Natural killer cell (primary cell): ENCODE results near the gene PDE6A. TPM values are rescaled to one million over a fixed set of nuclear protein-coding genes. Genes with fewer than 3 reads are reported as not detected.

Experiments
- ATAC-seq, 3 donors: fragments of 150-1000 bp in 2 of 3; fragments of 200-7000 bp in 1 of 3; cut with Tn5 transposase; 1 replicate in 1 of 3; 2 replicates in 2 of 3; pipeline ENCODE4 v1.10.0; 2021; ENCODE audit warnings: mild to moderate bottlenecking in 2 of 3, moderate library complexity in 2 of 3
- DNase-seq, 2 donors: peaks; one replicate each; pipeline versions ENCODE4 v3.0.0 to v3.0.0-alpha.2; 2013 to 2021; ENCODE audit warnings: mixed read lengths in 1 of 2
- H3K27ac ChIP-seq: one replicate; pipeline ENCODE4 v1.5.1; 2013; ENCODE audit warnings: mild to moderate bottlenecking, low read length
- H3K27me3 ChIP-seq: one replicate; pipeline ENCODE4 v1.6.1; 2013; ENCODE audit warnings: low read length; ENCODE audit not compliant: control insufficient read depth, insufficient read depth
- H3K36me3 ChIP-seq: one replicate; pipeline ENCODE4 v1.6.1; 2013; ENCODE audit warnings: low read length; ENCODE audit not compliant: control insufficient read depth, insufficient read depth
- H3K4me1 ChIP-seq: one replicate; pipeline ENCODE4 v1.6.1; 2013; ENCODE audit warnings: low read length; ENCODE audit not compliant: control insufficient read depth, insufficient read depth
- H3K4me3 ChIP-seq: one replicate; pipeline ENCODE4 v1.5.1; 2013; ENCODE audit warnings: low read length
- H3K9me3 ChIP-seq: one replicate; pipeline ENCODE4 v1.6.1; 2013; ENCODE audit warnings: low read length; ENCODE audit not compliant: control insufficient read depth, insufficient read depth
- H3K27ac Mint-ChIP-seq, 2 donors: one replicate each; pipeline ENCODE4 v1.8.0; 2022; ENCODE audit warnings: mild to moderate bottlenecking in 2 of 2, mixed read lengths in 2 of 2, moderate library complexity in 1 of 2
- H3K27me3 Mint-ChIP-seq, 2 donors: one replicate each; pipeline ENCODE4 v1.8.0; 2022; ENCODE audit warnings: low read depth in 2 of 2, mixed read lengths in 2 of 2
- H3K36me3 Mint-ChIP-seq: one replicate; pipeline ENCODE4 v1.8.0; 2022; ENCODE audit warnings: mixed read lengths
- H3K4me1 Mint-ChIP-seq, 2 donors: one replicate each; pipeline ENCODE4 v1.8.0; 2022; ENCODE audit warnings: mixed read lengths in 2 of 2
- H3K4me3 Mint-ChIP-seq: one replicate; pipeline ENCODE4 v1.8.0; 2022; ENCODE audit warnings: mild to moderate bottlenecking, moderate library complexity, mixed read lengths
- H3K9me3 Mint-ChIP-seq, 2 donors: one replicate each; pipeline ENCODE4 v1.8.0; 2022; ENCODE audit warnings: mixed read lengths in 2 of 2
- WGBS: methylation state at CpG from one replicate; pipeline ENCODE4 v1.1.7; 2013; ENCODE audit warnings: missing lambda C conversion rate; ENCODE audit not compliant: insufficient coverage; 5-methylcytosine and 5-hydroxymethylcytosine counted together
- intact Hi-C: fragments of 100-400 bp; cut with micrococcal nuclease; formaldehyde crosslinking; loops from one replicate; pipeline ENCODE4 v1.14.2; 2022
- total RNA-seq, 4 donors: library from RNA; stranded (reverse); fragments of 120-200 nt in 1 of 4; gene quantifications; one replicate each; pipeline versions ENCODE4 v1.2.3 to v1.2.4, GENCODE V29; 2013 to 2022
- TF ChIP-seq, protein P1 (sequence below): fragments of 200-600 bp; IDR thresholded peaks from one replicate; pipeline ENCODE4 v1.8.0; 2022; ENCODE audit warnings: antibody characterized with exemption

Gene PDE6A
- total RNA-seq, 3 donors from 2014 or later (not counting 1 experiment from before 2014, with no cell fraction given) = not detected

DNA sequence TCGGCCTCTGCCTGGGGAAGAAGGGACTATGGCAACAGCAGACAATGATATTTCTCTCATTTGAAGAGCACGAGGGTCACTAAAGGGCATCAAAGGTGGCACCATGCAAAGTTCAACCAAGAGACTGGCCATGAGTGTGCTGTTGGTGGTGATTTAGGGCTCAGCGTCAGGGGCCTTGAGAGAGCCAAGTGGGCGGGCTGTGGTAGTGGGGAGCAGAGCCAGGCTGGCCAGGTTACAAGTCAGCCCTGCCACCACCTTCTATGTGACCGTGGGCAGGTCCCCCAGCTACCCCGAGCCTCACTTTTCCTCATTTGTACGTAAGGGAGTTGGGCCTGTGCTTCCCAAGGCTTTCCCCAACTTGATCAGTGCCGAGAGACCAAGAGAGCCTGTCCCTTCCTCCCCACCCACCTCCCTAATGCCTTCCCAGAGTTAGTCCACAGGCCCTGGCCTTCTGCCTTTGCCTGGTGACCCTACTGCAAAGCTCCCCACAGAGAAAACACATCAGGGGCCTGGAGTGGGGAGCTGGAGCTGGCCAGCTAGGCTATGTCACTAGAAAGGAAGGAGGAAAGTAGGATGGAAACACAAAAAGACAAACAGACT lies 104.3 kb downstream of the PDE6A start:
- H3K27ac Mint-ChIP-seq = no peak overlapping the region
- no peaks in the 10 kb centered on the region for H3K9me3 Mint-ChIP-seq
- H3K9me3 ChIP-seq = no peaks in the 10 kb centered on the region
- H3K36me3 ChIP-seq = no peaks in the 10 kb centered on the region
- no peak overlapping the region for H3K4me3 ChIP-seq
- no peak overlapping the region for H3K27ac ChIP-seq
- ATAC-seq (no peak), DNase-seq (no peak)
- H3K4me1 ChIP-seq = no peaks in the 10 kb centered on the region
- H3K4me3 Mint-ChIP-seq = no peak overlapping the region
- TF ChIP-seq, protein P1, sequence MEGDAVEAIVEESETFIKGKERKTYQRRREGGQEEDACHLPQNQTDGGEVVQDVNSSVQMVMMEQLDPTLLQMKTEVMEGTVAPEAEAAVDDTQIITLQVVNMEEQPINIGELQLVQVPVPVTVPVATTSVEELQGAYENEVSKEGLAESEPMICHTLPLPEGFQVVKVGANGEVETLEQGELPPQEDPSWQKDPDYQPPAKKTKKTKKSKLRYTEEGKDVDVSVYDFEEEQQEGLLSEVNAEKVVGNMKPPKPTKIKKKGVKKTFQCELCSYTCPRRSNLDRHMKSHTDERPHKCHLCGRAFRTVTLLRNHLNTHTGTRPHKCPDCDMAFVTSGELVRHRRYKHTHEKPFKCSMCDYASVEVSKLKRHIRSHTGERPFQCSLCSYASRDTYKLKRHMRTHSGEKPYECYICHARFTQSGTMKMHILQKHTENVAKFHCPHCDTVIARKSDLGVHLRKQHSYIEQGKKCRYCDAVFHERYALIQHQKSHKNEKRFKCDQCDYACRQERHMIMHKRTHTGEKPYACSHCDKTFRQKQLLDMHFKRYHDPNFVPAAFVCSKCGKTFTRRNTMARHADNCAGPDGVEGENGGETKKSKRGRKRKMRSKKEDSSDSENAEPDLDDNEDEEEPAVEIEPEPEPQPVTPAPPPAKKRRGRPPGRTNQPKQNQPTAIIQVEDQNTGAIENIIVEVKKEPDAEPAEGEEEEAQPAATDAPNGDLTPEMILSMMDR = no peak
- no peaks in the 10 kb centered on the region for H3K36me3 Mint-ChIP-seq
- no peaks in the 10 kb centered on the region for H3K27me3 Mint-ChIP-seq
- no peaks in the 10 kb centered on the region for H3K4me1 Mint-ChIP-seq
- 92% methylated on average over 8 of the region's 8 CpGs for WGBS
- intact Hi-C loops = no loop called here
- no peaks in the 10 kb centered on the region for H3K27me3 ChIP-seq

DNA sequence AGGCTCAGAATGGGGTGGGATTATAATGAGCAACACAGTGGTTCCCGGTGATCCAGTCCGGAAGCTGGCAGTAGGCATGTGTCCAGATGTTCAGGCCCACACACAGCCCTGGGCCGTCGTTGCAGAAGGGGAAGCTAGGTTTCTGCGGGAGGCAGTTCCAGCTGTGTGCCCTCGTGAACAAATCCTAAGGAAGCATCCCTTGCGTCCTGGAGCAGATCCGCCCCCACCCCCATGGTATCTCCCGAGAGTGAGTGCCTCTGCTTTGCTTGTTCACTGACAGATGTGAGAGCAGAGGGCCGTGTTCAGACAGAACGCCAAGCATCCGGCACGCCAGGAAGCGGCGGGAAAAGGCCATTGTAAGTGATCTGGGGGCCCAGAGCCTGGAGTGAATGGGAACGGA lies 104.8 kb downstream of the PDE6A start:
- Histone ChIP-seq H3K9me3 (no peaks in the 10 kb centered on the region), H3K4me1 (no peaks in the 10 kb centered on the region), H3K27me3 (no peaks in the 10 kb centered on the region), H3K4me3 (no peak overlapping the region), H3K27ac (no peak overlapping the region), H3K36me3 (no peaks in the 10 kb centered on the region)
- TF ChIP-seq, protein P1 = no peak
- intact Hi-C loops = no loop called here
- Mint-ChIP-seq H3K9me3 (no peaks in the 10 kb centered on the region), H3K4me1 (no peaks in the 10 kb centered on the region), H3K27me3 (no peaks in the 10 kb centered on the region), H3K36me3 (no peaks in the 10 kb centered on the region), H3K4me3 (no peak overlapping the region), H3K27ac (no peak overlapping the region)
- WGBS = 93% methylated on average over 16 of the region's 16 CpGs
- no peak for DNase-seq
- ATAC-seq = no peak

DNA sequence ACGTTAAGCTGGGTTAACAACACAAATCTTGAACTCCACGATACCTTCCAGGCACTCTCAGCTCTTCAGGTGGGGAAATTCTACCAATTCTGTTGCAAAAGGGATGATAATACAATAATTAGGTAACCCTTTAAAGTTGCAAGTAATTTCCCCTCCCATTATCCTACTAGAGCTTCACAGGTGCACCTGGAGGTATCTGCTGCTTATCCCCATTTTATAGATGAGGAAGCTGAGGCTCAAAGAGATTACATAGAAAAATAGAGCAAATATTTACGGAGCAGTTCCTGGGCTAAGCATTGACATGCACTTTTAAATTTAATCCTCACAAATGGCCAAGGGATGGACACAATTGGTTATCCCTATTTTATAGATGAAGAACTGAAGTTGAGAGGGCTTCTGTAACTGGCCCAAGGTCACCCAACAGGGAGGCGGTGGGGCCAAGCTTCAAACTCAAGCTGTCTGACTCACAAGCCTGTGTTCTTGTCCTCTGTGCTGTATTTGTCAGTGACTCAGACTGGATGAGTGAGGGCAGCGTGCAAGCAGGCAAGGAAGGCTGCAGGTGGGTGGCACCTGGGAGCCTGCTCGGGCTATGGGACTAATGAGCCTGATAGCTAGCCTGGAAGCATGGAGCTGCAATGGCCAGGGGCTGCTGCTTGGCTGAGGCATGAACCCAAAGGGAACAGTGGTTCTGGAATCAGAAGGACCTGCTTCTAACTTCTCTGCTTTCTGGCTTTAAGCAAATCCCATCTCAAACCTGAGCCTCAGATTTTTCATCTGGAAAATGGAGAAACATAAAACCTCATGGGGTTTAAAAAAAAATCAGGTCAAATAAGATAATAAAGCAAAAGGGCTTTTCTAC lies 105.5 kb downstream of the PDE6A start:
- no peaks in the 10 kb centered on the region for H3K36me3 ChIP-seq
- TF ChIP-seq, protein P1 = no peak
- Mint-ChIP-seq H3K36me3 (no peaks in the 10 kb centered on the region), H3K9me3 (no peaks in the 10 kb centered on the region), H3K27ac (no peak overlapping the region), H3K4me1 (no peaks in the 10 kb centered on the region), H3K4me3 (no peak overlapping the region), H3K27me3 (no peaks in the 10 kb centered on the region)
- no peak for ATAC-seq
- WGBS = 93% methylated on average over 6 of the region's 6 CpGs
- intact Hi-C loops = no loop called here
- no peaks in the 10 kb centered on the region for H3K4me1 ChIP-seq
- no peak for DNase-seq
- H3K27me3 ChIP-seq = no peaks in the 10 kb centered on the region
- no peak overlapping the region for H3K4me3 ChIP-seq
- no peaks in the 10 kb centered on the region for H3K9me3 ChIP-seq
- H3K27ac ChIP-seq = no peak overlapping the region
